ENCODE measurements around the gene FMR1.

Gene FMR1

DNA sequence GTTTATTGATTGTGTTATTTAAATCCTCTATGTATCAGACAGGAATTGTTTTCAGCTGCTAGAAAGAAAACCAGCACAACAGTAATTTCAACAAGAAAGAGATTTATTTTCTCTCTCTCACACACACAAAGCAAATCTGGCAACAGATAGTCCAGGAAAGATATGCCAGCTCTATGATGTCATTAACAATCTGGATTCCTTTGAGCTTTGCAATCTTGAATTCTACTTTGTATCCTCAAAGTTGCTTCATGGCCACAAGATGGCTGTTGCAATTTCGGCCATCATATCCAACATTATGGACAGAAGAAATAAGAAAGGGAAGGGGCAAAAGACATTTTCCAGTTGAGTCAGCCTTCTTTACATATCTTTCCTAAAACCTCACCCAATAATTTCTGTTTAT lies 19.8 kb upstream of the FMR1 start:
- TF ChIP-seq, protein P1, sequence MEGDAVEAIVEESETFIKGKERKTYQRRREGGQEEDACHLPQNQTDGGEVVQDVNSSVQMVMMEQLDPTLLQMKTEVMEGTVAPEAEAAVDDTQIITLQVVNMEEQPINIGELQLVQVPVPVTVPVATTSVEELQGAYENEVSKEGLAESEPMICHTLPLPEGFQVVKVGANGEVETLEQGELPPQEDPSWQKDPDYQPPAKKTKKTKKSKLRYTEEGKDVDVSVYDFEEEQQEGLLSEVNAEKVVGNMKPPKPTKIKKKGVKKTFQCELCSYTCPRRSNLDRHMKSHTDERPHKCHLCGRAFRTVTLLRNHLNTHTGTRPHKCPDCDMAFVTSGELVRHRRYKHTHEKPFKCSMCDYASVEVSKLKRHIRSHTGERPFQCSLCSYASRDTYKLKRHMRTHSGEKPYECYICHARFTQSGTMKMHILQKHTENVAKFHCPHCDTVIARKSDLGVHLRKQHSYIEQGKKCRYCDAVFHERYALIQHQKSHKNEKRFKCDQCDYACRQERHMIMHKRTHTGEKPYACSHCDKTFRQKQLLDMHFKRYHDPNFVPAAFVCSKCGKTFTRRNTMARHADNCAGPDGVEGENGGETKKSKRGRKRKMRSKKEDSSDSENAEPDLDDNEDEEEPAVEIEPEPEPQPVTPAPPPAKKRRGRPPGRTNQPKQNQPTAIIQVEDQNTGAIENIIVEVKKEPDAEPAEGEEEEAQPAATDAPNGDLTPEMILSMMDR (IDR thresholded peaks at IDR 0.05; ENCODE audit: low read depth, low read length, missing control alignments): no peak
- H3K4me3 ChIP-seq (ENCODE audit: low read depth, low read length): no peak overlapping the region
- no peak for DNase-seq (ENCODE audit: low read depth)

DNA sequence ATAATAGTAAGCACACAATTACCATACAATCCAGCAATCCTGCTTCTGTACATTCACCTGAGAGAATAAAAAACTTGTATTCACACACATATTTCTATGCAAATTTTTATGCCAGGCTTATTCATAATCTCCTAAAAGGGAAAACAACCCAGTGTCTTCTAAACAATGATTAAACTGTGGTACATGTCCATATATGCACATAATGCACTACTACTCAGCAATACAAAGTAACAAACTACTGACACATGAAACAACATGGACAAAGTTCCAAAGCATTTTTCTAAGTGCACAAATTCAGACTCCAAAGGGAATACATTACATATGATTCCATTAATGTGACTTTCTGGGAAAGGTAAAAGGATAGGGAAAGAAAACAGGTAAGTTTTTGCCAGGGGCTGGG lies 18.0 kb upstream of the FMR1 start:
- H3K4me3 ChIP-seq (ENCODE audit: low read depth, low read length): no peak overlapping the region
- TF ChIP-seq, protein P1 (IDR thresholded peaks at IDR 0.05; ENCODE audit: low read depth, low read length, missing control alignments): no peak
- DNase-seq (ENCODE audit: low read depth): no peak

- no peak for DNase-seq (ENCODE audit: low read depth)
- H3K4me3 ChIP-seq (ENCODE audit: low read depth, low read length): no peak overlapping the region
- TF ChIP-seq, protein P1 (IDR thresholded peaks at IDR 0.05; ENCODE audit: low read depth, low read length, missing control alignments): no peak
Measured at GRCh38 chrX:147894366-147894963, 17.3 kb upstream of the FMR1 start.

- no peak for DNase-seq (ENCODE audit: low read depth)
- no peak overlapping the region for H3K4me3 ChIP-seq (ENCODE audit: low read depth, low read length)
- TF ChIP-seq, protein P1 (IDR thresholded peaks at IDR 0.05; ENCODE audit: low read depth, low read length, missing control alignments): no peak
Measured at GRCh38 chrX:147897117-147897516, 14.6 kb upstream of the FMR1 start.

DNA sequence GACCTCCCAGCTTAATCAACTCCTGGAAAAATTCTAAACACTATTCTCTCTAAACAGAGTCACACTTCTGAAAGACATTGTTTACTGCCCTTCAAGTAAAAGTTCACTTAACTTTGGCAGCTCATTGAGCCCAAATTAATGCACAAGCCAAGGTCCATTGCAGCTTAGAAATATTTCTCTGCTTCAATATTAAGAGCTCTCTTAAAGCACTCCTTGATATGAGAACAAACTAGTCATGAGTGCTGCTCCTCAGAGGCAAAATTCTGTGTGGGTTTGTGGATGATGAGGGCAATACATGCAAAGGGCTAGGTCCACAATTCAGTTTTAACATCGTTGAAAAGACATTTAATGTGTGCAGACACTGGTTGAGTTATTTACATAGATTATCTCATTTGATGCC lies 12.8 kb upstream of the FMR1 start:
- TF ChIP-seq, protein P1 (IDR thresholded peaks at IDR 0.05; ENCODE audit: low read depth, low read length, missing control alignments): no peak
- DNase-seq (ENCODE audit: low read depth): no peak
- H3K4me3 ChIP-seq (ENCODE audit: low read depth, low read length): no peak overlapping the region

GRCh38 chrX:147899379-147900114 lies 12.2 kb upstream of the FMR1 start:
- TF ChIP-seq, protein P1 (IDR thresholded peaks at IDR 0.05; ENCODE audit: low read depth, low read length, missing control alignments): no peak
- no peak for DNase-seq (ENCODE audit: low read depth)
- no peak overlapping the region for H3K4me3 ChIP-seq (ENCODE audit: low read depth, low read length)

DNA sequence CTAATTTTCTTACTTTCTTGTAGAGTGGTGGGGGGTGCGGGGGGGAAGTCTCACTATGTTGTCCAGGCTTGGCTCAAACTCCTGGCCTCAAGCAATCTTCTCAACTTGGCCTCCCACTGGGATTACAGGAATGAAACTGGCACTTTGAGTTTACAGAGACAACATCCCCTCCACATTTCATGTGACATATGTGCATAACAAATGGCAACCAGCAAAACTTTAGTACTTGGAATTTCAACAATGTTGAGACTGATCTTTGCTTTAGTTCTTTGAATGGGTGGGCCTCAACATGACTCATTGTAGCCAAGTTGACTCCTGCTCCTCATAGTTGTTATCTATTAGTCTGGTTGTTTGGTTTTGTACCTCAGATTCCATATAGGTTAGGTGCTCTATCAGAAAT lies 11.4 kb upstream of the FMR1 start:
- no peak overlapping the region for H3K4me3 ChIP-seq (ENCODE audit: low read depth, low read length)
- TF ChIP-seq, protein P1 (IDR thresholded peaks at IDR 0.05; ENCODE audit: low read depth, low read length, missing control alignments): no peak
- no peak for DNase-seq (ENCODE audit: low read depth)
